GM10847 (cell line): ENCODE measurements around the gene SSU72.

ENCODE experiments used
- POLR2A ChIP-seq: IDR thresholded peaks from 2 replicates; pipeline ENCODE4 v1.6.1; 2011; ENCODE audit not compliant: insufficient read length; ENCODE audit errors: extremely low read depth

Gene SSU72

DNA sequence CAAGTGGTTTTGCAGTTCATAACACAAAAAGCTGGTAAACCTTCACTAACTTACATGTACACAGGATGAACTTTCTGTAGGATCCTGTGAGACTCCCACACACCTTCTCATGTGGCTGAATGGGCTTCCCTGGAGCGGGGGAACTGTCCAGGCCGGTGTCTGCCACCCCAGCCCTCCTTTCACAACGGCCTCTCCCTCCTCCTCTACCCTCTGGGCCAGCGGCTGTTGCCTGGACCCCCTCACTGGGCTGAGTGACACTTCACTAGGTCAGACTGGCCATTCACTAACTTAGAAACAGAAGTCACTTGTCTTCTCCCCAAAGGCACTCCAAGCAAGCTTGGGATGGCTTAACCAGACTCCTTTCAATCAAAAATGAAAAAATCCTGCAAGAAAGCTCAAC is 16.1 kb downstream of the SSU72 start:
- no peak for TF ChIP-seq POLR2A

DNA sequence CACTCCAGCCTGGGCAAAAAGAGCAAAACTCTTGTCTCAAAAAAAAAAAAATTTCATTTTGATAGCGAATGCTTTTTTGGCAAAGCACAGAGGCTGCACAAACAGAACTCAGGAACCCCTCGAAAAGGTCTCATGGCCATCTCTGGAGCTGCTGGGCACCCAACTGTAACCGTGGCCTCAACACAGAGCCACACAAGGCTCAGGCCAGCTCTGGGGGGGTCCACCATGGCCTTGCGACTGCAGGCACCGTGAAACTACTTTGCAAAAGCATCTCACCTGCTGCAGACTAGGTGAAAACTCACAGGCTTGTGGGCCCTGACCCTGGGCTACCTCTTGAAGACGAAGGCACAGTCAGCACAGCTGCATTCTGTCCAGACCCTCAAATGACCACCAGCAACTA is 18.2 kb downstream of the SSU72 start:
- no peak for TF ChIP-seq POLR2A

GRCh38 chr1:1554926-1555915 is 19.4 kb downstream of the SSU72 start:
- no peak for TF ChIP-seq POLR2A

GRCh38 chr1:1554550-1554925 is 20.1 kb downstream of the SSU72 start:
- TF ChIP-seq POLR2A, result no peak

DNA sequence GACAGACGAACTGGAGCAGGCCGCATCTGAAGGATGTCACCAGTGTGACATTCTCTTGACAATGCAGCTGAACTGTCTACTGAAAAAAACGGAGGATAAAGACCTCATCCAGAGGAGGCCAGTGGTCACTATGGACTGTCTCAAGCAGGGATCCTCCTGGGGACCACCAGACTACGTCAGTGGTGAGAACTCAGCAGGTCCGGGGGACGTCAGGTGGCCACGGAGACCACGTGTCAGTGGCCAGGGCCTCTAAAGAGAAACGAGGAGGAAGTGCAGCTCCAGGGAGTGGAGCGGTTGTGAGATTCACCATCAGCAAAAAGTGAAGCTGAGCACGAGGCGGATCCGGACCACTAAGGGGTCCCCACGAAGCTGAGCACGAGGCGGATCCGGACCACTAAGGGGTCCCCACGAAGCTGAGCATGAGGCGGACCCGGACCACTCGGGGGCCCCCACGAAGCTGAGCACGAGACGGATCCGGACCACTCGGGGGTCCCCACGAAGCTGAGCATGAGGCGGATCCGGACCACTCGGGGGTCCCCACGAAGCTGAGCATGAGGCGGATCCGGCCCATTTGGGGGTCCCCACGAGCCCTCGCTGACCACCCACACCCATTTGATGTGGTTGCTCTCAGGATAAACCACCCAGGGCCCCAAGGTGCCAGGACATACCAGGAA is 20.7 kb downstream of the SSU72 start:
- TF ChIP-seq POLR2A, result no peak

DNA sequence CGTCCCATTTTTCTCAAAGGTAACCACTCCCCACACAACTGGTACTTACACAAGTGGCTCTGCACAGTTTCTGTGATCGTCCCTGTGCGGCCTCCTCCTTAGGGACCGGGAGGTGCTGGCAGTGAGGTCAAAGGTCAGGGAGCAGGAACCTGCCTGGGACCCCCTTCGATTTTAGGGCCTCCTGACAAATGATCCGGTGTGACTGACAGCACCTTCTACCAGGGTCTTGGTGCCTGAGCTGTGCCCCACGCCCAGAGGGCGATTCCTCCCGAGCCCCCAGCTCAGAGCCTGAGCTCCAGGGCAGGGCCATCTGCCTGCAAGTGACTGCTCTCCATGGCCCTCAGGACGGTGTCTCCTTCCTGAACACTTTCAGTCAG is 22.4 kb downstream of the SSU72 start:
- no peak for TF ChIP-seq POLR2A

DNA sequence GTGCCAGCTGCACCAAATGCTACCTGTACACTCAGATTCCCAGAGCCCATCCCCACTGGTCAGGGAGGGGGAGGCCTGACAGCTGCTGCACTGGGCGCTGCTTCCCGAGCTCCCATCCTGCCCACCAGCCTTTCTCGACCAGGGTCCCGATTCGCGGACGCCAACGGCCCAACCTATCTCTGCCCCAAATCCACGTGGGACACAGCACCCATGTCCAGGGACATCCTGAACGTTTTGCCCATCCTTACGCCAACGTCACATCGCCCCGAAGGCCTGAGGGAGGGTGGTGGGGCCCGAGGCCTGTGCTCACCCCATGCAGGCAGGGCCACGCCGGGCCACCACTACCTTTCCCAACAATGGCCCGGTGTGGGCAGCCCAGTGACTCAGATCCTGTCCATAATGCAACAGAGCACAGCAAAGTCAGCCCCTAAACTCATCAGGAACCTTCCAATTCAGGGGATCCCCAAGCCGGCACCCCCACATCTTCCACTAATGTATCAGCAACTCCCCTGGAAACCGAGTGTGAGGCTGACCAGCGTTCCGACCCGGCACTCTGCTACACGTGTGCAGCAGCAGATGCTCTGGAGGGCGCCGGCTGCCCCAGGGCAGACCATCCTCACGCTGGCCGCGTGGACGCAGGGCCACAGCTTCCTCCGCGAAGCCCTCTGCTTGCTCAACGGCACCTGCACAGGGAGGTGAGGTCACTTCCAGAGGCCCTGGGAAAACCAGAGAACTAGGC is 23.0 kb downstream of the SSU72 start:
- no peak for TF ChIP-seq POLR2A

DNA sequence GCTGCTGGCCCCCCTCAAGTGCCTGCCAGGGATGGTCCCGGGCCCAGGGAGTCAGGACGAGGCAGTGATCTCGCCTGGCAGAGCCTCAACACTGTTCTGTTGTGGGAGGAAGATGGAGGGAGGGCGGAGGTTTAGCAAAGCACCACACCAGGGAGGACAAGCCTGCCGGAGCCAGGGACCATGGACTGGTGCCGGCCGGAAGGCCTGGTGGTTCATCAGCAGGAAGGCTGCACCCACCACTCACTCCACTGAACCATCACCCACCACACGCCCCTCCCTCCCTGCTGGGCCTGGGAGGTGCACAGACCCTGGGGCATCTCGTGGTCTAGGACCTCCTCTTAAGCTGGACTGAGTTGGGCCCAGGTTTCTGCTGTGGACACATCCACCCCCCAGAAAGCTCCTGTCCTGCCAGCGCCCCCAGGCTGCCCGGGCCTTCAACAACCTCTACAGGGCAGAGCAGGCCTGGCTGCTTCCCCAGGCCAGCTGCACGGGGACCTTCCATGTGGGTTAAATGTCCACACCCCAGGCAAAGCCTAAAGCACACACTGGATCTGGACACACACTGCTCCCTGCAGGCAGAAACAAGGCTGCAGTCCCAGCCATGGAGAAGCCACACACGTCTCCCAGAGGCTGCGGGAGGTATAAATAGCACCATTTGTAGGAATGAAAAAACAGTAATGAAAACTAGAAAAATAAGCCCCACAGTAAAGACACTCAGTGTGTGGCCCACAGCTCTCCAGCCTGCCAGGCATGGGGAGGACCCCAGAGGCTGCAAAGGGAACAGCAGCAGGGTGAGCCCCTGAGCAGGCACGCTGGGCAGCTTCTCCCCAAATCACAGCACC is 23.9 kb downstream of the SSU72 start:
- TF ChIP-seq POLR2A, result no peak

DNA sequence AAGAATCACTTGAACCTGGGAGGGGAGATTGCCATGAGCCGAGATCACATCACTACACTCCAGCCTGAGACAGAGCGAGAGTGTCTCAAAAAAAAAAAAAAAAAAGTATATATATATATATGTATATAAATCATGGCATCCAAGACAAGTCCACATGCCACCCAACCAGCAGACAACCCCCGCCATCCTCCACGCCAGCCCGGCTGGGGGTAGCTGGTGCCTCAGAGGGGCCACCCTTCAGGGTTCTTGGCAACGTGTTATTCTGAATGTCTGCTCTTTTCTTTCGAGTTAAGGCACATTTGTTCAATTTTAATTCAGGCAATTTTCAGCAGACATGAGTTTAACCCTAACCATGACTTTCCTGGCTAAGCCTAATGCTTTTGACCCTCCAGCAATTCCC is 24.6 kb downstream of the SSU72 start:
- no peak for TF ChIP-seq POLR2A

- no peak for TF ChIP-seq POLR2A
Observed at GRCh38 chr1:1548591-1548990, 26.1 kb downstream of the SSU72 start.

- no peak for TF ChIP-seq POLR2A
Observed at GRCh38 chr1:1547476-1547875, 27.2 kb downstream of the SSU72 start.

GRCh38 chr1:1547011-1547410 is 27.7 kb downstream of the SSU72 start:
- TF ChIP-seq POLR2A, result no peak

DNA sequence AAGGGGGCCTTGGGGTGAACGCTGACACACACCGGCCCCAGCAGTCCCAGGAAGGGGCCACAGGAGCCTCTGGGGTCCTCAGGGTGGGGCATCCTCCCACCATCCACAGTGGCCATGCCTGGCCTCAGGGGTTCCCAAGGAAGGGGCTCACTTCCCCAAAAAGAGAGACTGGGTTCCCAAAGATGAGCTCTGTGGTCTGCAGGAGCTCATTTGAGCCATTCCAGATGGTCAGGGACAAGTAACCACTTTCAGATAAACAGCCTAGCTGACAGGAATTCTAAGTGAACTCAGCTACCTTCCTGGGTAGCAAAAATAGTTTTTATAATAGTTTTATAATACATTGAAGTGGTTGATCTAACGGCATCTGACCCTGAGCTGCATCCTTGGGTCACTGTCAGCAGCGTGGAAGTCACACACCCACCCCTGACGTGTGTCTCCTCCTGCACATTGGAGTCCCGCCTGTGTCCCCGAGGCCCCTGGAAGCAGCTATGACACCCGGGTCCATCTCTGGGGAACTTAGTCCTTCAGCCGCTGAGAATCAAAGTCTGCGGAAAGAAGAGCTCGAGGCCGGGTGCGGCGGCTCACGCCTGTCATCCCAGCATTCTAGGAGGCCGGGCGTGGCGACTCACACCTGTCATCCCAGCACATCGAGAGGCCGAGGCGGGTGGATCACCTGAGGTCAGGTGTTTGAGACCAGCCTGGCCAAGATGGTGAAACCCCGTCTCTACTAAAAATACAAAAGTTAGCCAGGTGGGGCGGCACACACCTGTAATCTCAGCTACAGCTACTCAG is 28.5 kb downstream of the SSU72 start:
- TF ChIP-seq POLR2A, result no peak

- TF ChIP-seq POLR2A, result no peak
Observed at GRCh38 chr1:1544544-1544943, 30.1 kb downstream of the SSU72 start.

DNA sequence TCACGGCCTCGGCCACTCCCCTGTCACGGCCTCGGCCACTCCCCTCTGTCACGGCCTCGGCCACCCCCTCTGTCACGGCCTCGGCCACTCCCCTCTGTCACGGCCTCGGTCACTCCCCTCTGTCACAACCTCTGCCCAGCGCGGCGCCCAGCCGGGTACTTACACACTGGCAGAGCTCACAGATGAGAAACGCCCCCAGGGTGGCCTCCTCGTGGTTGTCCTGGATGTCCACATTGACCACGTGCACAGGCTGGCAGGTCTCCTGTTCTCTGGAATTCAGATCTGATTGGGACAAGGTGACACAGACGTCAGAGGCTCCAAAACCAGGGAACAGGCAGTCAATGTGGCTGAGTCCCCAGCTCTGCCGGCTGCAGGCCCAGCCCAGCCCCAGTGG is 31.0 kb downstream of the SSU72 start:
- no peak for TF ChIP-seq POLR2A
